HepG2 (cell line): Measurements from ENCODE around the gene ZNF547. TPM values are rescaled to one million over a fixed set of nuclear protein-coding genes. Genes with fewer than 3 reads are reported as not detected.

ENCODE experiments used
- CHD4 ChIP-seq: fragments of 200-600 bp; sonication (generic); IDR thresholded peaks from 2 replicates; pipeline ENCODE4 v1.7.0; 2017; ENCODE audit warnings: mild to moderate bottlenecking, low read length, borderline replicate concordance
- CREBL2 ChIP-seq: sonication (generic); formaldehyde crosslinking; IDR thresholded peaks from 2 replicates; pipeline ENCODE4 v1.8.1; 2023; ENCODE audit warnings: missing genetic modification reagents, mild to moderate bottlenecking, borderline replicate concordance
- GLMP ChIP-seq: sonication (generic); formaldehyde crosslinking; IDR thresholded peaks from 2 replicates; pipeline ENCODE4 v1.9.0; 2021; ENCODE audit warnings: missing genetic modification reagents, mild to moderate bottlenecking, borderline replicate concordance
- HOXA5 ChIP-seq: sonication (generic); formaldehyde crosslinking; IDR thresholded peaks from 2 replicates; pipeline ENCODE4 v1.4.0; 2020; ENCODE audit warnings: missing genetic modification reagents
- KDM4B ChIP-seq: sonication (generic); formaldehyde crosslinking; IDR thresholded peaks from 2 replicates; pipeline ENCODE4 v1.4.0; 2020; ENCODE audit warnings: missing genetic modification reagents
- NFIB ChIP-seq: sonication (generic); formaldehyde crosslinking; IDR thresholded peaks from 2 replicates; pipeline ENCODE4 v1.9.0; 2021; ENCODE audit warnings: missing genetic modification reagents, mild to moderate bottlenecking, borderline replicate concordance
- NONO ChIP-seq, 2 experiments: fragments of 450-650 bp in 1 of 2; sonication (generic) in 1 of 2; formaldehyde crosslinking in 1 of 2; IDR thresholded peaks in 1 of 2; conservative IDR thresholded peaks in 1 of 2; 2 replicates each; pipeline versions ENCODE4 v1.6.1 to v1.8.0; 2017 to 2022; ENCODE audit warnings: mild to moderate bottlenecking in 1 of 2, missing genetic modification reagents in 1 of 2, moderate library complexity in 1 of 2
- PAF1 ChIP-seq: IDR thresholded peaks from 2 replicates; pipeline ENCODE4 v1.6.1; 2016; ENCODE audit warnings: missing genetic modification reagents, missing compliant biosample characterization
- PRMT3 ChIP-seq: sonication (generic); formaldehyde crosslinking; IDR thresholded peaks from 2 replicates; pipeline ENCODE4 v1.8.1; 2022; ENCODE audit warnings: low read depth, mild to moderate bottlenecking, moderate library complexity, missing genetic modification reagents, borderline replicate concordance
- SOX13 ChIP-seq, 3 experiments: fragments of 450-650 bp in 1 of 3; sonication (generic) in 1 of 3; formaldehyde crosslinking in 1 of 3; IDR thresholded peaks in 2 of 3; conservative IDR thresholded peaks in 1 of 3; 2 replicates each; pipeline versions ENCODE4 v1.5.0 to v1.6.1; 2016 to 2020; ENCODE audit warnings: antibody characterized with exemption in 1 of 3, mild to moderate bottlenecking in 1 of 3, missing compliant biosample characterization in 1 of 3, missing genetic modification reagents in 1 of 3, moderate library complexity in 1 of 3
- TAF1 ChIP-seq: sonication (generic); formaldehyde crosslinking; IDR thresholded peaks from 2 replicates; pipeline ENCODE4 v1.4.0; 2020; ENCODE audit warnings: missing genetic modification reagents
- ZC3H4 ChIP-seq: sonication (generic); formaldehyde crosslinking; IDR thresholded peaks from 2 replicates; pipeline ENCODE4 v1.4.0; 2020; ENCODE audit warnings: missing genetic modification reagents, borderline replicate concordance
- ZFP36L2 ChIP-seq: sonication (generic); formaldehyde crosslinking; IDR thresholded peaks from 2 replicates; pipeline ENCODE4 v1.4.0; 2020; ENCODE audit warnings: missing genetic modification reagents
- ZNF264 ChIP-seq: sonication (generic); formaldehyde crosslinking; IDR thresholded peaks from 2 replicates; pipeline ENCODE4 v1.4.0; 2020; ENCODE audit warnings: missing genetic modification reagents
- ZNF331 ChIP-seq: sonication (generic); formaldehyde crosslinking; IDR thresholded peaks from 2 replicates; pipeline ENCODE4 v1.4.0; 2020; ENCODE audit warnings: missing genetic modification reagents
- ZNF34 ChIP-seq: sonication (generic); formaldehyde crosslinking; IDR thresholded peaks from 2 replicates; pipeline ENCODE4 v1.4.0; 2020; ENCODE audit warnings: mild to moderate bottlenecking, missing genetic modification reagents, borderline replicate concordance
- ZNF354B ChIP-seq: sonication (generic); formaldehyde crosslinking; IDR thresholded peaks from 2 replicates; pipeline ENCODE4 v1.8.0; 2022; ENCODE audit warnings: mild to moderate bottlenecking, missing genetic modification reagents
- ZNF484 ChIP-seq: sonication (generic); formaldehyde crosslinking; IDR thresholded peaks from 2 replicates; pipeline ENCODE4 v1.5.1; 2020; ENCODE audit warnings: mild to moderate bottlenecking, low read depth, missing genetic modification reagents, borderline replicate concordance
- ZNF547 ChIP-seq: sonication (generic); formaldehyde crosslinking; IDR thresholded peaks from 2 replicates; pipeline ENCODE4 v1.5.1; 2020; ENCODE audit warnings: mild to moderate bottlenecking, missing genetic modification reagents
- ZNF558 ChIP-seq: sonication (generic); formaldehyde crosslinking; IDR thresholded peaks from 2 replicates; pipeline ENCODE4 v1.9.0; 2022; ENCODE audit warnings: mild to moderate bottlenecking, missing genetic modification reagents, borderline replicate concordance
- ZNF678 ChIP-seq: sonication (generic); formaldehyde crosslinking; IDR thresholded peaks from 2 replicates; pipeline ENCODE4 v1.4.0; 2020; ENCODE audit warnings: mild to moderate bottlenecking, missing genetic modification reagents
- ZNF720 ChIP-seq: sonication (generic); formaldehyde crosslinking; IDR thresholded peaks from 2 replicates; pipeline ENCODE4 v1.4.0; 2020; ENCODE audit warnings: missing genetic modification reagents
- ZNF781 ChIP-seq: sonication (generic); formaldehyde crosslinking; IDR thresholded peaks from 2 replicates; pipeline ENCODE4 v1.5.1; 2020; ENCODE audit warnings: borderline replicate concordance, mild to moderate bottlenecking, missing genetic modification reagents; ENCODE audit errors: not compliant biosample characterization
- ZNF850 ChIP-seq: sonication (generic); formaldehyde crosslinking; conservative IDR thresholded peaks from 2 replicates; pipeline ENCODE4 v1.9.0; 2021; ENCODE audit warnings: mild to moderate bottlenecking, missing genetic modification reagents
- polyA plus RNA-seq, 8 experiments: library from polyadenylated mRNA; depleted of rRNA in 3 of 8; stranded (reverse) in 7 of 8; unstranded in 1 of 8; fragments of >200 nt; fragmentation: Illumina TruSeq in 4 of 8; extraction: Trizol in 4 of 8; gene quantifications; 2 replicates each; pipeline versions ENCODE4 v1.2.1 to v1.2.3, GENCODE V29; 2011 to 2016; ENCODE audit warnings: low read depth in 4 of 8, missing spikeins in 1 of 8, mixed read lengths in 1 of 8; ENCODE audit not compliant: insufficient read depth in 1 of 8
- total RNA-seq, 5 experiments: library from RNA; depleted of rRNA; stranded (reverse); fragments of >200 nt; fragmentation: Illumina TruSeq; extraction: Trizol; gene quantifications; 2 replicates each; pipeline ENCODE4 v1.2.3, GENCODE V29; 2016; ENCODE audit warnings: low read depth in 1 of 5
- TF ChIP-seq, protein P1 (sequence below): sonication (generic); formaldehyde crosslinking; IDR thresholded peaks from 2 replicates; pipeline ENCODE4 v1.5.0; 2020; ENCODE audit warnings: mild to moderate bottlenecking, missing genetic modification reagents
- TF ChIP-seq, protein P2 (sequence below): sonication (generic); formaldehyde crosslinking; IDR thresholded peaks from 2 replicates; pipeline ENCODE4 v1.5.0; 2020; ENCODE audit warnings: missing genetic modification reagents

Gene ZNF547
- total and polyA plus RNA-seq, 2 of the 13 experiments (the other 11 are each of a cell fraction or from before 2014, with no cell fraction given): 2.0 to 2.6 TPM

- no peak for TF ChIP-seq ZNF354B
- TF ChIP-seq ZNF850 (CRISPR knock-in tag): no peak
- peak; percentile 51; the same call in 1 of the 2 replicates for TF ChIP-seq ZNF331 (CRISPR knock-in tag)
- peak; percentile 32 for TF ChIP-seq ZNF781
- no peak for TF ChIP-seq NONO (IDR thresholded peaks at IDR 0.05)
- peak; percentile 82 for TF ChIP-seq NONO (CRISPR knock-in tag; conservative IDR thresholded peaks at IDR 0.05)
- 0 out of 2 replicates have a peak, but pooled peaks have one; percentile 73 for TF ChIP-seq CREBL2 (CRISPR knock-in tag)
- no peak for TF ChIP-seq ZNF720 (CRISPR knock-in tag)
- no peak for TF ChIP-seq NFIB
- TF ChIP-seq ZNF264 (CRISPR knock-in tag): no peak
- TF ChIP-seq PRMT3 (CRISPR knock-in tag): no peak
- TF ChIP-seq ZC3H4 (CRISPR knock-in tag): no peak
- no peak for TF ChIP-seq ZNF558 (CRISPR knock-in tag)
- no peak for TF ChIP-seq PAF1
- TF ChIP-seq, protein P1, sequence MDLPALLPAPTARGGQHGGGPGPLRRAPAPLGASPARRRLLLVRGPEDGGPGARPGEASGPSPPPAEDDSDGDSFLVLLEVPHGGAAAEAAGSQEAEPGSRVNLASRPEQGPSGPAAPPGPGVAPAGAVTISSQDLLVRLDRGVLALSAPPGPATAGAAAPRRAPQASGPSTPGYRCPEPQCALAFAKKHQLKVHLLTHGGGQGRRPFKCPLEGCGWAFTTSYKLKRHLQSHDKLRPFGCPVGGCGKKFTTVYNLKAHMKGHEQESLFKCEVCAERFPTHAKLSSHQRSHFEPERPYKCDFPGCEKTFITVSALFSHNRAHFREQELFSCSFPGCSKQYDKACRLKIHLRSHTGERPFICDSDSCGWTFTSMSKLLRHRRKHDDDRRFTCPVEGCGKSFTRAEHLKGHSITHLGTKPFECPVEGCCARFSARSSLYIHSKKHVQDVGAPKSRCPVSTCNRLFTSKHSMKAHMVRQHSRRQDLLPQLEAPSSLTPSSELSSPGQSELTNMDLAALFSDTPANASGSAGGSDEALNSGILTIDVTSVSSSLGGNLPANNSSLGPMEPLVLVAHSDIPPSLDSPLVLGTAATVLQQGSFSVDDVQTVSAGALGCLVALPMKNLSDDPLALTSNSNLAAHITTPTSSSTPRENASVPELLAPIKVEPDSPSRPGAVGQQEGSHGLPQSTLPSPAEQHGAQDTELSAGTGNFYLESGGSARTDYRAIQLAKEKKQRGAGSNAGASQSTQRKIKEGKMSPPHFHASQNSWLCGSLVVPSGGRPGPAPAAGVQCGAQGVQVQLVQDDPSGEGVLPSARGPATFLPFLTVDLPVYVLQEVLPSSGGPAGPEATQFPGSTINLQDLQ (CRISPR knock-in tag): no peak
- no peak for TF ChIP-seq HOXA5 (CRISPR knock-in tag)
- TF ChIP-seq ZNF547 (CRISPR knock-in tag): peak; percentile 48
- no peak for TF ChIP-seq CHD4
- no peak for TF ChIP-seq KDM4B (CRISPR knock-in tag)
- TF ChIP-seq, protein P2, sequence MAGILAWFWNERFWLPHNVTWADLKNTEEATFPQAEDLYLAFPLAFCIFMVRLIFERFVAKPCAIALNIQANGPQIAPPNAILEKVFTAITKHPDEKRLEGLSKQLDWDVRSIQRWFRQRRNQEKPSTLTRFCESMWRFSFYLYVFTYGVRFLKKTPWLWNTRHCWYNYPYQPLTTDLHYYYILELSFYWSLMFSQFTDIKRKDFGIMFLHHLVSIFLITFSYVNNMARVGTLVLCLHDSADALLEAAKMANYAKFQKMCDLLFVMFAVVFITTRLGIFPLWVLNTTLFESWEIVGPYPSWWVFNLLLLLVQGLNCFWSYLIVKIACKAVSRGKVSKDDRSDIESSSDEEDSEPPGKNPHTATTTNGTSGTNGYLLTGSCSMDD (CRISPR knock-in tag): no peak
- no peak for TF ChIP-seq ZNF34 (CRISPR knock-in tag)
- no peak for TF ChIP-seq SOX13 (IDR thresholded peaks at IDR 0.05)
- no peak for TF ChIP-seq SOX13 (CRISPR knock-in tag; conservative IDR thresholded peaks at IDR 0.05 in 1 of 2, IDR thresholded peaks at IDR 0.05 in 1 of 2)
- TF ChIP-seq TAF1 (CRISPR knock-in tag): peak; percentile 64
- TF ChIP-seq ZFP36L2 (CRISPR knock-in tag): no peak
- no peak for TF ChIP-seq GLMP (CRISPR knock-in tag)
- no peak for TF ChIP-seq ZNF678 (CRISPR knock-in tag)
- no peak for TF ChIP-seq ZNF484
These were observed at the start of gene ZNF547, which contains the start of gene TRAPPC2B (continued) for GRCh38 chr19:57362997-57363687.
